ENCODE measurements around the gene MAMLD1.
"Not testable (repeated sequence)": the region's sequence is repeated elsewhere in the genome, so short reads cannot be mapped to it uniquely, and the experiment has no call there.

The MAMLD1 gene, protein sequence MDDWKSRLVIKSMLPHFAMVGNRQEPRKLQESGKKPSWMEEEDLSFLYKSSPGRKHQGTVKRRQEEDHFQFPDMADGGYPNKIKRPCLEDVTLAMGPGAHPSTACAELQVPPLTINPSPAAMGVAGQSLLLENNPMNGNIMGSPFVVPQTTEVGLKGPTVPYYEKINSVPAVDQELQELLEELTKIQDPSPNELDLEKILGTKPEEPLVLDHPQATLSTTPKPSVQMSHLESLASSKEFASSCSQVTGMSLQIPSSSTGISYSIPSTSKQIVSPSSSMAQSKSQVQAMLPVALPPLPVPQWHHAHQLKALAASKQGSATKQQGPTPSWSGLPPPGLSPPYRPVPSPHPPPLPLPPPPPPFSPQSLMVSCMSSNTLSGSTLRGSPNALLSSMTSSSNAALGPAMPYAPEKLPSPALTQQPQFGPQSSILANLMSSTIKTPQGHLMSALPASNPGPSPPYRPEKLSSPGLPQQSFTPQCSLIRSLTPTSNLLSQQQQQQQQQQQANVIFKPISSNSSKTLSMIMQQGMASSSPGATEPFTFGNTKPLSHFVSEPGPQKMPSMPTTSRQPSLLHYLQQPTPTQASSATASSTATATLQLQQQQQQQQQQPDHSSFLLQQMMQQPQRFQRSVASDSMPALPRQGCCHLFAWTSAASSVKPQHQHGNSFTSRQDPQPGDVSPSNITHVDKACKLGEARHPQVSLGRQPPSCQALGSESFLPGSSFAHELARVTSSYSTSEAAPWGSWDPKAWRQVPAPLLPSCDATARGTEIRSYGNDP

DNA sequence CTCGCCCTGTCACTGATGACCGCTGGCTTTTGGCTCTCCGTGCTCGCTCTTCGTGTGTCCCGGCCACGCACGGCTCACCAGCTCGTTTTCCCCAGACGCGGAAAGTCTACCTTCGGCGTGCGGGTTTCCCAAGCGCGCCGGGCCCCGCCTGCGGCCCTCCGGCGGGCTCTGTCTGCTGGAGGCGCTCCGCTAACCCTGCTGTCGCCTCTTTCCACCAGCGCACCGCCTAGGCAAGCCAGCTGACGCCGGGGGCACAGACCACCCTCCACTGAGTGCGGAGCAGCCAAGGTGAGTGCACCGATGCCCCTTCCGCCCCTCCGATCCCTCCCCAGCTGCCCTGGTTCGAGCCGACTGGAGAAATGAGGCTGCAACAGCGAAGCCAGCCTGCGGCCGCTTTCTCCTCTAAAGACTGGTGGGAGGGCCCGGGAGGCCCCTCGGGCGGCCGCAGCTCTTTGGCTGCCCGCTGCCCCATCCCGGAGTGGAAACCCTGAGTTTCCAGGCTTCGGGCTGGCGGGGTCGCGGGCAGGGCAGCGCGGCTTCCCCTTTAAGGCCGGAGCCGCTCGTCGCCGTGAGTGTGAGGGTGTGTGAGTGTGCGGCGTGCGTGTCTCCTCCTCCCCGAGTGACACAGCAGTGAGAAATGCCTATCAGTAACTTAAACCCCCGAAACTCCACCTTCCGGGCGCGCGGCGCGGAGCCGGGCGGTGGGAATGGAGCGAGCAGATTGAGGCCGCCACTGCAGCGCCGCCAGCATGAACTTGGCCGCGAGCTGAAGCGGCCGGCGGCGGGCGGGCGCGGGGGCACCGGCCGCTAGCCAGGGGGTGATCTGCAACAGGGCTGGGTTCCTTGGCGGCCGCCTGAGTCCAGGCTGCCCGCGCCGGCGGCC is at the start of gene MAMLD1:
Gene MAMLD1 (plus strand): TSS at position 719 of the 883 bp plus-strand sequence. CDS start 82,200 bp downstream, outside the sequence.
- no peak for DNase-seq (ENCODE audit: low spot score)

DNA sequence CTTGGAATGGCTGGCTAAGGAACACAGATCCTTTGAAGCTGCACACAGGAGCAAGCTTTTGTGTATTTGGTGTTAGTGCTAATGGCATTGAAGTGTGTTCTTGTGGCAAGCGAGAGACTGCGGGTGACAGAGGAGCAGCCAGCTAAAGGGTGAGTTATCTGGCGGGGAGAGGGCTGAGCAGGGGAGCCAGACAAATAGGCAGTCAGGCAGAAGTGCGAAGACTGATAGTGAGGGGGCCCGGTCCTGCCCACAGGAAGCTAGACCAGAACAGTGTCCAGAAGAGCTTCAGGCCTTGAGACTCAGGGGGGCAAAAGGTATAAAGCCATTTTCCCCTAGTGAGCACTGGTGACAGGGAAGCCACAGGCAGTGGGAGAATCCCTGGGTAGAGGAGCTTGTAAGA is 49.6 kb upstream of the MAMLD1 start:
- no peak for DNase-seq (ENCODE audit: low spot score)

DNA sequence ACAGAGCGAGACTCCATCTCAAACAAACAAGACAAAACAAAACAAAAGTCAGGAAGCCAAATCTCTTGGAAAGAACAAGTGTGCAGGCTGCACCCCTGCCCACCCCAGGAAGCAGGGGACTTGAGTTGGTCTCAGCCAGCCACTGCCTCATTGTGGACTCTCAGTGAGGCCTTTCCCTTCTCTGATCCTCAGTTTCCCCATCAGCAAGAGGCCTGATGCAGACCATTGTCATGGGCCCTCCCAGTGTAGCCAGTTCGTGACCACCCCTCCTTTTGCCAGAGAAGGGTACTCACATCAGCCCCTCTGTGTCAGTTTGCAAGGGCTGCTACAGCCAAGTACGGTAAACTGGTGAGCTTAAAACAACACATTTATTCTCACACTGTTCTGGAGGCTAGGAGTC is 48.9 kb upstream of the MAMLD1 start:
- DNase-seq (ENCODE audit: low spot score) = no peak

DNA sequence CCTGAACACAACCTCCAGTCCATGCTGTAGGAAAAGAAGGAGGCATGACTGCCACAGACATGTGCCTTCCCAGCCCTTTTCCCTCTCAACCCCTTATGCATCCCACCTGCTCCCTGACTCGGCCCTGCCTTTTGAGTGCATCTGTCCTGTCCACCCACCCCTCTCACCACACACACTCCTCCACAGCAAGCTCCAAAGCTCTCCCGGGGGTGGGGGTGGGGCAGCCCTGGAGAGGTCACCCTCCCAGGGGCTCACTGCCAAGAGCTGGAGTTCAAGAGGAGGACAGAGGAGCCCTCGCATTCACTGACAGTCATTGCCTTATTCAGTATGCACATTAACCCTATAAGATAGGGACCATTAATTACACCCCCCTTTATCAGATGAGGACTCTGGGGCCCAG is 46.6 kb upstream of the MAMLD1 start:
- no peak for DNase-seq (ENCODE audit: low spot score)

DNA sequence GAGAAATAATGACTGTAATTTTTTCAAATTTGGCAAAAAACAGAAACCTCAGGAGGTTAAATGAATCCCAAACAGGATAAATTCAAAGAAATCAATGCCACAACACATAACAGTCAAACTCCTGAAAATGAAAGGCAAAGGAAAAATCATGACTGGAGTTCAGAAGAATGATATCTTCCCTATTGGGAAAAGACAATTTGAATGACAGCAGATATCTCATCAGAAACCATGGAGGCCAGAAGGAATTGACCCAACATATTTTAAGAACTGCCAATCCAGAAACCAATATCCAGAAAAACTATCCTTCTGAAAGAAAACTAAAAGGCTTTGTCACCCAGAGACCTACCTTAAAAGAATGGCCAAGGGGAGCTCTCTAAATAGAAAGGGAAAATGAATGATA is 40.1 kb upstream of the MAMLD1 start:
- no peak for DNase-seq (ENCODE audit: low spot score)

DNA sequence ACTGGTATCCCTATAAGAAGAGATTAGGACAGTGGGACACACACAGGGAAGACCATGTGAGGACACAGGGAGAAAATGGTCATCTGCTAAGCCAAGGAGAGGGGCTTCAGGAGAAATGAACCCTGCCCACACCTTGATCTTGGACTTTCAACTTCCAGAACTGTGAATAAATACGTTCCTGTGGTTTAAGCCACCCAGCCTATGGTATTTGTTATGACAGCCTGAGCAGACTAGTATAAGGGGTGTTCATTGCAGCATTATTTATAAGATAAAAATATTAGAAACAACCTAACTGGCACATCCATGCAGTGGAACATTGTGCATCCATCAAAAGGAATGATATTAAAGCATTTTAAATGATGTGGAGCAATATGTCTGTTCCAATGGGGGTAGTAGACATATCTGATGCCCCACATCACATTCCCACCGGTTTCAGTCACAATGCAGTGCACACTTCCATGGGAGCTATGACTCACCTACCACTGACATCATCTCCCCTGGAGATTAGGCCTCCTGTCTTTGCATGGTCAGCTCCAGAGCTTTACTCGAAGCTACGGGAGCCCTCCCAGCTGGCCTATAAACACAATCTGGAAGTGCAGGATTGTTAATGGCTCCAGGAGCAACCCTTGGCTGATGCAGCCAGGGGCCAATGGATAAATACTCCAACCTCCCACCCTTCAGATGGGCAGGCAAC is 38.9 kb upstream of the MAMLD1 start:
- peak; percentile 68 for DNase-seq (ENCODE audit: low spot score)

DNA sequence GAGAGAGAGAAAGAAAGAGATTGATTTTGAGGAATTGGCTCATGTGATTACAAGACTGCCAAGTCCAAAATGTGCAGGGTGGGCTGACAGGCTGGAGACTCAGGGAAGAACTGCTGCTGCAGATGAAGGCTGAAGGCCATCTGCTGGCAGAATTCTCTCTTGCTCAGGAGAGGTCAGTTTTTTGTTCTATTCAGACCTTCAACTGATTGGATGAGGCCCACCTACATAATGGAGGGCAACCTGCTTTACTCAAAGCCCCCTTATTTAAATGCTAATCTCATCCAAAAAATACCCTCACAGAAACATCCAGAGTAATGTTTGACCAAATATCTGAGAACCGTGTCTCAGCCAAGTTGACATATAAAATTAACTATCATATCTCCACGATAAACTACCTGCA is 38.2 kb upstream of the MAMLD1 start:
- no peak for DNase-seq (ENCODE audit: low spot score)

DNA sequence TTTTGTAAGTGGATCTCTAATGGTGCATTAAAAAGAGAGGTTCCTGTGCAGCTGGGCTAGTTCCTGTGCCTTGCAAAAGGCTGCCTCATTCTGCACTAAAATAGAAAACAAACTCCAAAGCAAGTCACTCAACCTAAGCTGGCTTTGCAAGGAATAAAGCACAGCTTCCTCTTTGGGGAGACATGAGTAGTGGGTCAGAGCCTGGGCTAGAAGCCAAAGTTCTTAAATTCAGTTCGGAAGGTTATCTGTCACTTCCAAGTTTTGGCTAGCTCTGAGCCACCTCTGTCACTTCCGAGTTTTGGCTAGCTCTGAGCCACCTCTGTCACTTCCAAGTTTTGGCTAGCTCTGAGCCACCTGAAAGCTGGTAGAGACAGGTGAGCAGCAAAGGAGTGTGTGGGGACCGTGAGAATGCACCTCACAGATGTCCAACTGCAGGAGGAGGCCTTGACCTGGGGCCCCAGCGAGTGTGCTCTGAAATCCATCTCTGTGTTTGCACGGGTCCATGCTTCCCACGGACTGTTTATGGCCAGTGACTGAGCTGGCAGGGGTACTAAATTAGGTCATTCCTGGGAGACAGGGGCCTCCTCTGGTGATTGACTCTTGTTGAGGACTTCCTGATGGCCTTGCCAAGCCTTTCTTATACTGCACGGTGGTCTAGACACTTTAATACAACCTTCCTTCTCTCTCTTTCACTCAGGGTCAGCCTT is 36.4 kb upstream of the MAMLD1 start:
- DNase-seq (ENCODE audit: low spot score) = no peak

DNA sequence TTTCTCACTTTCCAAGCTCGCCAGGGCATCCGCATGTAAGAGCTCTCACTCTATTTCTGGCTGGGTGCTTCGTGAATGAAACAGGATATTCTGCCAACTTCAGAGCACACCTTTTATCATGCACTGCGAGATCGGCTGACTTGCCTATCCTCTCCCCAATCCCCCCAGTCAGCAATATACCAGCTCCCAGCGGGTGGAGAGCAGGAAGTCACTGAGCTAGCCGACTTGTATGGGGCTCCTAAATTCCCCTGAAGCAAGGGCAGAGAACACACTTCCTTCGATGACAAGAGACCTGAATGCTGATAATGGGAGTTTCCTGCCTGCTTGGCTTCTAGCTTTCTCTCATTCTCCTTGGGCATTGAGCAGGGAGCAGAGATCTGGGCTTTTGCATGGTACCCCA is 33.8 kb upstream of the MAMLD1 start:
- DNase-seq (ENCODE audit: low spot score) = no peak

DNA sequence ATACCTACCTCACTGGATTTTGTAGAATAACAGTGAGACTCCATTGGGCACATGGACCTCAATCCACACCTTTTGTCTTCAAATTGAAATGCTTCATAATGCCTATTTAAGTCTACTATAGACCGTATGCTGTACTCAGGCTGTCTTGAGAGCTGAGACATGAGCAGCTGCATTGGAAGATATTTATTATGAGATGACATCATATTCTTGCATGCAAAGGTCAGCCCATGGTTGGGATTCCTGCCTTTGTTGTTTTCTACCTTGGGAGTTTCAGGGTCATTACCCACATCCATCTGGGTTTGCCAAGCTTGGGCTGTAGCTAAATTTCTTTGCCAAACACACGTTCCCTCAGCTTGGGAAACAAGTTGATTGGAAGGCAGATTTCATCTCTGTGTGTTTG is 33.2 kb upstream of the MAMLD1 start:
- DNase-seq (ENCODE audit: low spot score) = no peak

DNA sequence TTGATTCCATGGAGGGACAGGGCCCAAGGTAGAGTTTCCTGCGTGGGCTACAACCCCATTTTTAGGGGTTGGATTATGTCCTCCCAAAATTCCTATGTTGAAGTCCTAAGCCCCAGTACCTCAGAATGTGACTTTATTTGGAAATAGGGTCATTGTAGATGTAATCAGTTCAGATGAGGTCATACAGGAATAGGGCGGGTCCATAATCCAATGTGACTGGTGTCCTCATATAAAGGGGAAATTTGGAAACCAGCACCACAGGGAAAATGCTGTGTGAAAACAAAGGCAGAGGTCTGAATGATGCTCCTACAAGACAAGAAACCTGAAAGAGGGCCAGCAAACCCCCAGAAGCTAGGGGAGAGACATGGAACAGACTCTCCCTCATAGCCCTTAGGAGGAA is 31.1 kb upstream of the MAMLD1 start:
- no peak for DNase-seq (ENCODE audit: low spot score)

DNA sequence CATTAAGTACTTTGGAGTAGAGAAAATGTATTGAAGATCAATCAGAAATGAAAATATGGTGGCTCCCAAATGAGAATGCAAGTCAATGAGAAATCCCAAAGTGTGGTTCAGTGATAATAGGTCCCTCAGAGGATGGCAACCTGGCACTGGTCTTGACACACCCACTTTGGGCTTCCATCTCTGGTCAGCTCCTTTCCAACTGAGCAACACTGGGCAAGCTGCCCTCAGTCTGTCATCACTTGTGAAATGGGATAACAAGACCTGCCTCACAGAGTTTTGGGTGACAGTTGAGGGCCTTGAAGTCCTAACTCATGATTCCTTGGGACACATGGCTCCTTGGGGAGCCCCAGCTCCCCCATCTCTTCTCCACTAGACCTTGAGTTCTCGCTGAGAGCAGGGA is 29.0 kb upstream of the MAMLD1 start:
- DNase-seq (ENCODE audit: low spot score) = no peak

DNA sequence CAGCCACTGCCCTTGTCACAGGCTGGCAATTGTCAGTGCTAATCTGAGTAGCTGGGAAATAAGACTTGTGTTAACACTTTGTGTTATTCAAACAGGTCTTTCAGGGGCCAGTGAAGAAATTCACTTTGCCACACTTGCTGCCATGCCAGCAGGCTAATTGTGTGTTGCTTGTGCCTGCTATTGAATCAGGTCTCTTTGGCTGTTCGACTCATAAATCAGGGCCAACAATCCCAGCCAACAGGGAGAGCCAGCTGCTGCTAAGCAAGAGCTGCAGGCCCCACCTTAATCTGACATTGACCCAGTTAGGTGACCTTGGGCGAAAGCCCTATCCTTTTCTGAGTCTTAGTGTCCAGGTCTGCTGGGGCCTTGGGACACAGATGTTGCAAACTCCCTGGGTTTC is 28.1 kb upstream of the MAMLD1 start:
- no peak for DNase-seq (ENCODE audit: low spot score)

DNA sequence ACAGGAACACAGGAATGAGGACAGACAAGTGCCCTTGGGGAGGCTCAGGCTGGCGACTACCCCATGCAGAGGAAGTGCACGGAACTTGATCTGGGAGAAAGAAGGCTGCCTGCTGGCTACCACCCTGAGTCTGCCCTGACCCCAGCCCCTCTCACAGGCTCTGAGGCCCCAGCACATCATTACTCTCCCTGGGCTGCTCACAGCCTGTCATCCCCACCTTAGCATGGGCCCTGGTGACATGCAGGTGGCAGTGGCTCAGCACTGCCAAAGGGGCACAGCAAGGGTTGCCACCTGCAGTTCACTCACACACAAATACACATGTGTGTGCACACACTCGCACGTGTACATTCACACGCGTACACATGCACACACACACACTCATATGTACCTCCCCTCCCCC is 26.1 kb upstream of the MAMLD1 start:
- no peak for DNase-seq (ENCODE audit: low spot score)

DNA sequence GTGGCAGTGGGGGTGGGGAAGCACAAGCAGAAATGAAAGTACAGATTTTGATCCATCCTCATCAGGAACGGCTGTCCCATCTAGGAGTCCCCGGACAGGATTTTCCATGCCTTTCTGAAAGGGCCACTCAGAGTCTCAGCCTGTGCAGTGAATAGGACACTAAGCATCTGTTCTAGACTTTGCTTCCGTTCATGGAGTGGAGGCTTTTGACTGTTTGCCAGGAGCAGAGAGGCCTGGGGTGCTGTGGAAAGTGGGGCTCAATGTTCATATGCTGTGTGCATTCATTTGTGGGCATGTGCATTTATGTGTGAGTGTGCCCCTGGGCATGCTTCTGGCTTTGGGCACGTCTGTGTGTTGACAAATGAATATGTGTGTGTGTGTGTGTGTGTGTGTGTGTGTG is 25.6 kb upstream of the MAMLD1 start:
- DNase-seq (ENCODE audit: low spot score) = no peak

DNA sequence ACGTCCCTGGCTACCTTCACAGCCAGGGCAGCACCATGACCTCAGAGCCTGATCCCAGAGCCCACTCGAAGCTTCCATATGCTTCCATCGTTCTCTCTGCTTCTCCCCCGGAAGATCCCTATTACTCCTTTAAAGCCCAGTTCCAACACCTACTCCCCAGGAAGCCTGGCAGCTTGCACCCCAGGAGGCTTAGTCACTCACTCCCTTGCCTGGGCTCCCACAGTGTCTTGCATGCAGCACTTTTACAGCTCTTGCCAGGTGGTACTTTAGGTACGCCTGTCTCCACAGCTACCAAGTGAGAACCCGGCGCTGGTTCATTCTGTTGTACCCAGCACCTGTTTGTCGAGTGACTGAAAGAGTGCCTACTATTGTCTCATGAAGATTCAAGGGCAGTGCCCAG is 24.5 kb upstream of the MAMLD1 start:
- no peak for DNase-seq (ENCODE audit: low spot score)

DNA sequence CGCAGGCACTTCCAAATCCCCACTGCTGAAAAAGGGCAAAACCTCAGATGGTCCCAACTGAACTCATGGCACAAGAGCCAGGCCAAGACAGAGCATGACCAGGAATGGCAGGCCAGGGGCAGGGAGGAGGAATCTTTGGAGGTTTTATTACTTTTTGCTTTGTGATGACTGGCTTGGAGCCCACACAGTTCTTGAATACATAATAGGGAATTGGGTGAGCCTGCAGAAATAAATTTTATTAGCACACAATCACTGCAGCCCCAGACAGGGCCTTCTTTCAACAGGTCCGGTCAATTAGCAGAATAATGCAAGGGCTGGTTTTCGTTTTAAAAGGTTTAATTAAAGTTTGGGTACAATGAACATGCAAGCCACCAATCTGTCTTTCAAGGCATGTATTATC is 23.4 kb upstream of the MAMLD1 start:
- no peak for DNase-seq (ENCODE audit: low spot score)

DNA sequence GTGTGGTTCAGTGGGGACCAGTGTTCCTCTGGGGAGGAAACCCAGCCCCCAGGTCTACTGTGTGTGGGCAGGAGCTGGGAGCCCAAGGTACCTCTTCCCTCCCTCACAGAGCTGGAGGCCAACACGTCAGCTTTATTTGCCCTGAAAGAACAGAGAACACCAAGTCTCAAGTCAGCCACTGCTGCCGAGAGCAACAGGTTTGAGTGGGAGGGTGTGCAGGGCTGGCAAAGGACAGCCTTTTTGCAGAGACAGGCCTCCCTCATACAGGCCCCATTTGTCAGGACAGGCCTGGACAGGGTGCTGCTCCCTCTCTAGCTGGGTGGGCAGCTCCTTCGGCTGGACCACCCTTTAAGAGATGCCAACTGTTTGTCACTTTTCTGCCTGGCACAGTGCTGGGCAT is 22.8 kb upstream of the MAMLD1 start:
- DNase-seq (ENCODE audit: low spot score) = not testable (repeated sequence)

DNA sequence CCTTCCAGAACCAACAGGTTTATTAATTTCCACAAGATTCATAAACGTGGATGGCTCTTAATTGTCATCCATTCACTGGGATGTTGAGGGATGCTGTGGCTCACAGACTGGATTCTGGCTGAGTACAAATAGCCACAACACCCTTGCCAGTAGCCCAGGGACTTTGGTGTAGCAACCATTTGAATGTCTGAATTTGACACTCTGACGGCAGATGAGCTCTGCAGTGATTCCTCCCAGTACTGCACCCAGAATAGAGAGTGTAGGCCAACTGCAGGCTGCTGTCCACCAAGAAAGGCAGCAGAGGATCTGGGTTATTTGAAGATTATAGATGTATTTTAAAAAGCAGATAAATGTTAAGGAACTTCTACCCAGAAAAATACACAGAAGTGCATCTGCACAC is 15.6 kb upstream of the MAMLD1 start:
- DNase-seq (ENCODE audit: low spot score) = no peak

DNA sequence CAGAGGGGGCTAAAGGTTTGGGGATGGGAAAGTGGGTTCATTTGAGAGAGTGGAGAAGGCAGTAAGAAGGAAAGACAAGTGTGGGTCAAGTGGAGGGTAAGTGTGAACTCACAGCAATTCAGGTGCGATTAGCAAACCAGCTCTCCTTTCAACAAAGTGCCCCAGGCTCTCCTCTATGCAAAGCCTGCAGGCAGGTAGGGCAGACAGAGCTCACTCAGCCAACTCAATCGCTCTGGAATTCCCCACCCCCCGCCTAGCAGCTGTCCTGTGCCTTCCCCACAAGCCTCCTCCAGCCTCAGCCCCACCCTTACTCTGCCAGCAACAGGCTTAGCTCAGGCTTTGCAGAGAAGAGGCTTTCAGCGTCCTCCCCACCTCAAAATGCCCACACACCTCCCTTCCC is 14.8 kb upstream of the MAMLD1 start:
- no peak for DNase-seq (ENCODE audit: low spot score)

DNA sequence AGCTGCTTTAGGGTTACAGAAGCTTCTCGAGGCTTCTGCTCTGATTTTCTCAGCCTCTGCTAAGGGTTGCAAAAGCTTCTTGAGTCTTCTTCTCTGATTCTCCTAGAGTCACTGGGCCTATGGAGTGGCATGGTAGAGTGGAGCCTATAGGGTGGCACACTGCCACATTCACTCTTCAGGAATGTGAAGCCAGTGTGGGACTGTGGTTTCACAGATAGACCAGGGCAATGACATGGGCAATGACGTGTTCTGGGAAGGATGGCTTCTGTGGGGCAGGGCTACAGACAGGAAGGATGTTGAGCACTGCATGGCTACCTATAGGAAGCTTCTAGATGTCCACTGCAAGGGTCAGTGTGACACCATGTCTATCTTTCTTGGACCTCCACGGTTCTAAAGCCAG is 11.0 kb upstream of the MAMLD1 start:
- DNase-seq (ENCODE audit: low spot score) = peak; percentile 19

Data from RKO (cell line).